NCI-H446 (cell line): Measurements from ENCODE around the gene UCHL1.
"Not testable (repeated sequence)": the region's sequence is repeated elsewhere in the genome, so short reads cannot be mapped to it uniquely, and the experiment has no call there.

Experiments used
- DNase-seq, 2 experiments: peaks; one replicate each; lab custom pipeline; 2025; lab: John Stamatoyannopoulos, UW

UCHL1 gene

DNA sequence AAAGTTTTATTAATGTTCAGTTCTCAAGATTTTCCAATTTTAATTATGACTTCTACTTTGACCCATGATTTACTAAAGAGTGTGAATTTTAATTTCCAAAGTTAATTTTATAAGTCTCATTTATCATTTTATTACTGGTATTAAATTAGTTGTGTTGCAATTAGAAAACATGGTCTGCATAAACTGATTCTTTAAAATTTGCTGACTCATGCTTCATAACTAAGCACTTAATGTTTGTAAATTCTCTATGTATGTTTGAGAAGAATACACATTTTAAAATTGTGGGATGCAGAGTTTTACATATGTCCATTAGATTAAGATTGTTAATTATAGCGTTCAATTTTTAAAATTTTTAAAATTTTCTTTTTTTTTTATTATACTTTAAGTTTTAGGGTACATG lies 20.2 kb upstream of the UCHL1 start:
- no peak for DNase-seq

DNA sequence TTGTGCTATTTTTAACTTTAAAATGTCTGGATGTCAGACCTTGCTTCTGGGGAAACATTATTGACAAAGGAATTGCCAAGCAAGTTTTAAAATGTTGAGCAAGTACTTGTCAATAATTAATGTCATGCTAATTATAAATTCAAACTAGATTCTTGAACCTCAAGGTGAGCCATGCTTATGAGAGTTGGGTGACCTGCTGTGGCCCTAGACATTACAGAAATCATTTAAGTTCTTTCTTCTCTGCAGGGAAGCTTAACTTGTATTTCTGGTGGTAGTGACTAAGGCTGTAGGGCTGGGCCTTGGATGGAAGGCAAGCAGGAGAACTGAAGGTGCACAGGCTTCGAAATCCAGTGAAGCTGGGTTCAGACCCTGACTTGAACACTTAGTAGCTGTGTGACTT lies 14.8 kb upstream of the UCHL1 start:
- no peak for DNase-seq

DNA sequence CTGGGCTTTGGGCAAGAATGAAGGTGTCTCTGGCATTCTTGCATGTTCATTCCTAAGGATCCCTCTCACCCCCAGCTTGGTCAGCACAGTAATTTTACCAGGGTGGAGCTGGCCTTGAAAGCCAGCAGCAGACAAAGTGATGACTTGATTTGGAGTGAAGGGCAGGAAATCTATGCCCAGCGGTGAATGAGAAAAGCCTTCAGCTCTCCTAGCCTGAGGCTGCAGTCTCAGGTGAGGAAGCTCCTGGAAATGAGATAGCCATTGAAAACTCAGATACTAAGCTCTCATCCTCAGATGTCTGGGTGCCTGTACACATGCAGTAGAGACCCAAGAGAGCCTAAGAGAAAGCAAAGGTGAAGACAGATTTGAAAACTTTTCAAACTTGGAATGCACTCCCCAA lies 10.7 kb upstream of the UCHL1 start:
- no peak for DNase-seq

DNA sequence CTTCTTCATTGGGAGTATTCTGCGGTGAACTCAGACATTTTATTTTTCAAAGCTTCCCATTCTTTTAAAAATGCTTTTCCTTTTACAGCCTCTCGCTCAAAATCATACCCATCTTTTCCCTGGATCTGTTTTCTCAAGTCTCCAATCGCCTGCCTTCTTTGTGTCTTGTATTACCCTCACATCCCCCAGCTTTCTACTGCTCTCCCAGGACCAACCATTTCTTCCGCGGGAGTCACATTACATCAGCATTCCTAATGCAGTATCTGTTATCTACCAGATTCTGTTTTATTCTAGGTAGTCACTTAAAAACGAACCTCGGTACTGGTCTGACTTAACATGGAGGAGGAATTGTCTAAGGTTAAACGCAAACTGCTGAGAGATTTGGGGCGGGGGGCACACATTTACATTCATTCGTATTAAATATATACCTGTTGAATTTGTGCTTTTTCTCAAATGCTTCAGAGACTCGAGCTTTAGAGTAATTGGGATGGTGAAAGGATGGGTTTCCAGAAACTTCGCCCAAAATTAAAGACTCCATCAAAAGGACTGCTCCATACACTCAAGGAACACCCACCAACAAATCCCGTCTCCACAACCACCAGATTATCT lies 493 bp upstream of the UCHL1 start:
- no peak for DNase-seq

DNA sequence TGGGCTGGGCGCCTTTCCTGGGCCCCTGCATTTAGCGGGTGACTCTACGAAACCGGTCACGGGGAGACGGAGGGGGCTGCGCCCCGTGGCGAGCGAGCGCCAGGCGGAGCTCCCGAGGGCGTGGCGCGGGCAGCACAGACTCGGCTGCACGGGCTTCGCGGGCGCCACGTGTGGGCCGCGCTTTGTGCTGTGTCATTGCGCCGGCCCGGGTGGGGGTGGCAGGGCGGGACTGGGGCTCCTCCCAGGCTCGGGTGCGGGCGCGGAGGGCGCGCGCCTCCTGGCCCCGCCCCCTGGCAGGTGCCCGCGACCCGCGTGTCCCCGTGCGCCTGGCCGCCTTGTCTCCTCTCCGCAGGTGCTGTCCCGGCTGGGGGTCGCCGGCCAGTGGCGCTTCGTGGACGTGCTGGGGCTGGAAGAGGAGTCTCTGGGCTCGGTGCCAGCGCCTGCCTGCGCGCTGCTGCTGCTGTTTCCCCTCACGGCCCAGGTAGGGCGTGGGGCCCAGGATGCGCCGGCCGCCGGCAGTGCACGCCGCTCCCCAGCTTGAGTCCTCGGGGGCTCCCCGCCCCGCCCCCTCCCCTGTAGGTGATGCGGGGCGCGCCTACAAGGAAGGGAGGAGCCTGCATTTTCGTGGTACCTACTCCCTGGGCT lies 651 bp downstream of the UCHL1 start:
- DNase-seq: peak in 1 of 2 experiments; percentile 68

DNA sequence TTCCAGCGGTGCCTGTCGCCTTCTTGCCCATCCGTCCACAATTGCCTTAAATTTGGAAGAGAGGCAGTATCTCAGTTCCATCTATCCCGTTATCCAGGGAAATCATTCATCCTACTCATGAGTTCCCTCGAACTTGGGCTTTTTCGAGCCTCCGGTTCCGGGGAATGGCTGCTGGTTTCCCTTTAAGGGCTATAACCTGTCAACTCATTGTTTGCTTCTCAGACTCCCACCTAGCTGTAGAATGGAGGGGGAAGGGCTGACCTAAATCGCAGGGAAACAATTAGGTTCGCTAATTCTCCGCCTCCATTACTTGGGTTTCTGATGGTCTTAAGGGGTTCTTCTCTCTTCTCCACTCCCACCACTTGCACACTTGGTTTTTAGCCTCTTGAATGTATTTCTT lies 1.2 kb downstream of the UCHL1 start:
- DNase-seq: no peak

DNA sequence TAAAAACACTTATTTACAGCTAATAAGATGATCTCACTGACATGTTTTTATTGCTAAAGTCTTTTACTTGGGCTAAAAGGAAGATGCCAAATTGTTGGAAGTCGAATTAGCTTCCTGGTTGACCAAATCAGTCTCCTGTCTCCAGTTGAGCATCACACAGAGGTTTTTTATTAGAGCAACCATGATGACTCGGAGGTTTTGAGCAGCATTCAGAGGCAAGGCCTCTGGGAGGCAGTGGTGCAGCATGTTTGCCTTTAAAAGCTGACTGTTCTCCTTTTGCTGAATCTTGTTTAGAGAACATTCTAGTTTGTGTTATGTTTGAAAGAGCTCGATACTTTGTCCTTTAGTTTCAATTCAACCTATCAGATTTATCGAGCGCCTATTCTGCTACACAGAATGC lies 2.1 kb downstream of the UCHL1 start:
- peak; percentile 15 to 56 for DNase-seq

DNA sequence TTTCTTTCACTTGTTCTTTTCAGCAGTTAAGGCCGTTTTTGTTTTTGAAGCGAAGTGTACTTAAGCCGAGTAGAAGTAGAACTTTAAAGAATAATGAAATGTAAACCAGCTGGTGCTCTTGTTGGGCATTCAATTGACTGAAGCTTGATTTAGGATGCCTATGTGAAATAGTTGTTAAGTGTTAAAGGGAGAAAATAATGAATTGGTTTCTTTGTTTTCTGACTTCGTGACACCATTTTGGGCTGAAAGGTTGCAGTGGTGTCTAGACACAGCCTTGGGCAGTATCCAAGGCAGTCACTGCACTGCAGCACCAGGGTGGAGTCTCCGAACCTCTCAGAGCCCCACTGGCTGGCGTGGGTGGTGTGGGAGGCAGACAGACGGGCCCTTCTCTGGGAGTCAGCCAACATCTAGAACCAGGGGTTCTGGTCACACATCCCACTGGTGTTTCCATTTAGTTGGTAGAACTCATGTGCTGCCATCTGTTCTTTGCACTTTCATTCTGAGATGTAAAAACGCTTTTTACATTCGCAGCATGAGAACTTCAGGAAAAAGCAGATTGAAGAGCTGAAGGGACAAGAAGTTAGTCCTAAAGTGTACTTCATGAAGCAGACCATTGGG lies 3.5 kb downstream of the UCHL1 start:
- no peak for DNase-seq

DNA sequence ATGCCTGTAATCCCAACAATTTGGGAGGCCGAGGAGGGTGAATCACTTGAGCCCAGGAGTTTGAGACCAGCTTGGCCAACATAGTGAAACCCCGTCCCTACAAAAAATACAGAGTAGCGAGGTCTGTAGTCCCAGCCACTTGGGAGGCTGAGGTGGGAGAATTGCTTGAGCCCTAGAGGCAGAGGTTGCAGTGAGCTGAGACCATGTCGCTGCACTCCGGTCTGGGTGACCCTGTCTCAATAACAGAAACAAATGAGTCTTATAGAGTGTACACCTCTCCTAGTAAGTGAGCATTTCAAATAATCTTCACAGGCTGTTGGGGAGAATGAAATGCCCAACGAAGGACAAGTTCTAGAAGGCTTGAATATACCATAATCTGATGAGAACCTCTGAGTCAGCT lies 5.5 kb downstream of the UCHL1 start:
- no peak for DNase-seq

DNA sequence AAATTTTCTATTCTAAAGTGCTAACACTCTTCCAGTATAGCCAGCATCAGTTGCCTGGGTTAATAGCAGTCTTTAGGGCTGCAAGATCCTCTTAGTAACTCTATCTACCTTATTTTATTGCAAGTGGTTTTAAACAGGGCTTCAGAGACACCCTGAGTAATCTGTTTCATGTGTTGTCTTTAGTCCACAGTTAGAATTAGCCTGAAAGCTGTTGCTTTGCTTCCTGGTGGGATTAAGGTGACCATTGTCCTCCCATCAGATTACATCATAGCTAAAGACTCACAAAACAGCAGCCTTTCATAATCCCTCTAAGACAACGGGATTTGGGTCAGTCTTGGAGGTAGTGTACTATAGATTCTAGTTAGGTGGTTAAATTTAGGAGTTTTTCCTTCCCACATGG lies 7.5 kb downstream of the UCHL1 start:
- DNase-seq: no peak

DNA sequence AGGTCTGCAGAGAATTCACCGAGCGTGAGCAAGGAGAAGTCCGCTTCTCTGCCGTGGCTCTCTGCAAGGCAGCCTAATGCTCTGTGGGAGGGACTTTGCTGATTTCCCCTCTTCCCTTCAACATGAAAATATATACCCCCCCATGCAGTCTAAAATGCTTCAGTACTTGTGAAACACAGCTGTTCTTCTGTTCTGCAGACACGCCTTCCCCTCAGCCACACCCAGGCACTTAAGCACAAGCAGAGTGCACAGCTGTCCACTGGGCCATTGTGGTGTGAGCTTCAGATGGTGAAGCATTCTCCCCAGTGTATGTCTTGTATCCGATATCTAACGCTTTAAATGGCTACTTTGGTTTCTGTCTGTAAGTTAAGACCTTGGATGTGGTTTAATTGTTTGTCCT lies 11.3 kb downstream of the UCHL1 start:
- no peak for DNase-seq

DNA sequence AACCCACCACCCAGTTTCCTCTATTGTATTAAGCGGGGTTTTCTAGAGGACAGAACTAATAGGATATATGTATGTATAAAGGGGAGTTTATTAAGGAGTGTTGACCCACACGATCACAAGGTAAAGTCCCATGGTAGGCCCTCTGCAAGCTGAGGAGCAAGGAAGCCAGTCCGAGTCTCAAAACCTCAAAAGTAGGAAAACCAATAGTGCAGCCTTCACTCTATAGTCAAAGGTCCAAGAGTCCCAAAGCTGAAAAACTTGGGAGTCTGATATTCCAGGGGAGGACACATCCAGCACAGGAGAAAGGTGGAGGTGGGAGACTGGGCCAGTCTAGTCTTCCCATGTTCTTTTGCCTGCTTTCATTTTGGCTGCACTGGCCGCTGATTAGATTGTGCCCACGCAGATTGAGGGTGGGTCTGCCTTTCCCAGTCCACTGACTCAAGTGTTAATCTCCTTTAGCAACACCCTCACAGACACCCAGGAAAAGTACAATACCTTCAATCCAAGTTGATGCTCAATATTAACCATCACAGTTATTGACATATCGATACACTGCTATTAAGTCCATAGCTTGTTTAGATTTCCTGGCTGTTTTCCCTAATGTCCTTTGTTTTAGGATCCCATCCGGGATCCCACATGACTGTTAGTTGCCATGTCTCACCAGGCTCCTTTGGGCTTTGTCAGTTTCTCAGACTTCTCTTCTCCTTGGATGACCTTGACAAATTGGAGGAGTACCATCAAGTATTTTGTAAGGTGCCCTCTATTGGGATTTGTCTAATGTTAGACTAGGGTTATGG lies 12.2 kb downstream of the UCHL1 start:
- no peak for DNase-seq

DNA sequence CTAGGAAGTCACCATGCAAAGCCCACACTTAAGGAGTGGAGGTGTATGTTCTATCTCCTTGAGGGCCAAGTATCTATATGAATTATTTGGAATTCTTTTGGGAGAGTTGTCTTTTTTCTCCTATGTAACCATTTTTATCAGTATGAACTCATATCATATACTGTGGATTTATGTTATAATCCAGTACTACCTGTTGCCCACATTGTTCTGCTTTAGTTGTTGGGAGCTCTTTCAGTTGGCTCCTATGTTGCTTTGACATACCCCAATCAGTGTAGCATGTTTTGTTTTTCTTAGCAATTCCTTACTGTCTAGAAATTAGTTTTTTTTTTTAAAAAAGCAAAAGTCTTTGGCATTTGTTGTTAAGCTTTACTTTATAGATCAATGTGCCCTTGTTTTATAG lies 13.0 kb downstream of the UCHL1 start:
- DNase-seq: no peak

DNA sequence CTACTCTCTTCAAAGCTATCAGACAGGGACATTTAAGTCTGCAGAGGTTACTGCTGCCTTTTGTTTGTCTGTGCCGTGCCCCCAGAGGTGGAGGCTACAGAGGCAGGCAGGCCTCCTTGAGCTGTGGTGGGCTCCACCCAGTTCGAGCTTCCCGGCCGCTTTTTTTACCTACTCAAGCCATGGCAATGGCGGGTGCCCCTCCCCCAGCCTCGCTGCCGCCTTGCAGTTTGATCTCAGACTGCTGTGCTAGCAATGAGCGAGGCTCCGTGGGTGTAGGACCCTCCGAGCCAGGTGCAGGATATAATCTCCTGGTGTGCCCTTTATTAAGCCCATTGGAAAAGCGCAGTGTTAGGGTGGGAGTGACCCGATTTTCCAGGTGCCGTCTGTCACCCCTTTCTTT lies 19.2 kb downstream of the UCHL1 start:
- not testable (repeated sequence) for DNase-seq

DNA sequence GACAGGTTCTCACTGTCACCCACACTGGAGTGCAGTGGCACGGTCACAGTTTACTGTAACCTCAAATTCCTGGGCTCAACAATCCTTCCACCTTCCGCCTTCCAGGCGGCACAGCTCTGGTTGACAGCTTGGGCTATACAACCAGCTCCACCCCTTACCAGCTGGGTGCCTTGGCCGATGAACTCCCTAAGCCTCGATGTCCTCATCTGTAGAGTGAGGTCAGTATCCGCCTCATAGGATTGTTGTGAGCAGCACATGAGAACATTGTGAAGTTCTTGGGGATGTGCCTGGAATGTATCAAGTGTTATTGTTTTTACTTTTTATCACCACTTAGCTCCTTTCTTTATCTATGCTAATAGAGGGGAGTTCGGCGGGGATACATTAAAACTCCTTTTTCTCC lies 23.3 kb downstream of the UCHL1 start:
- DNase-seq: no peak

DNA sequence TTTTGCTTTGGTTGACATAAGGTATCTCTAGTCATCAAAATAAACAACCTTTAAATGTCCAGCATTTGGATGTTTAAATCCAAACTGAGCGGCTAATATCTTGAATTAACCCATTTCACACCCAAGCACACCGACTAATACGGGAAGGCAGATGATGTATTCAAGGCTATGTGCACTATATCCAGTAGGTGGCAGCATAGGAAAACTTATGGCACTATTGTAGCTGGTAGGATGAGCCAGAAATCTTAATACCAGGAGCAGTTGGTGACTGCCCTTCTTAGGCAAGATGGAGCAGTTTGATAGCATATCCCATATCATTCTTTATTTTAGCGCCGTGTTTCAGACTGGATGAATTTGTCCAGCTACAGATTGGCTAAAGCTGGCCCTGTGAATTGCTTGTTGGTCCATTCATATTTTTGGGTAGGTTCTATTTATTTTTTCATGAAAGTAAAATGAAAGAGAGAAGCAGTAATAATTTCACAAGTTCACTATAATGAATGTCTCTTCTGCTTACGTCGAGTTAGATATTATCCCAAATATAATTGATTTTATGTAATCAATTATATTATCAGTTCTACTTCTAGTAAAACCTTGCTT lies 24.4 kb downstream of the UCHL1 start:
- DNase-seq: peak; percentile 82 to 91

DNA sequence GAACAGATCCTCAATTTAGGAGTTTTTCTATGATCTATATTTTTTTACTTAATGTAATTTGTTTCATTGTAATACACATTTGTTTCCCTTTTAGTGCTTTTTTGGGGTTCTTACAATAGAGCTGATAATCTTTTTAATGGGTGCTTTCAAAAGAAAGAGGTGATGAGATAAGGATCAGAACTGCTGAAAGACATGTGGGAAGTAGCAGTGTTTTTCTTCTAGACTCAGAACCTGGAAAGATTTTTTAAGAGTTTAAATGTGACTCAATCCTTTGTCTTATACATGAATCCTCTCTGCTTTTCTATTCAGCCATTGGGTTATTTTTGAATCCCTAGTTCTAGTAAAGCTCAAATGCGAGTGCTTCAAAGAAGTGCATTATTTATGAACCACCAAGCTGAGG lies 25.6 kb downstream of the UCHL1 start:
- DNase-seq: no peak

DNA sequence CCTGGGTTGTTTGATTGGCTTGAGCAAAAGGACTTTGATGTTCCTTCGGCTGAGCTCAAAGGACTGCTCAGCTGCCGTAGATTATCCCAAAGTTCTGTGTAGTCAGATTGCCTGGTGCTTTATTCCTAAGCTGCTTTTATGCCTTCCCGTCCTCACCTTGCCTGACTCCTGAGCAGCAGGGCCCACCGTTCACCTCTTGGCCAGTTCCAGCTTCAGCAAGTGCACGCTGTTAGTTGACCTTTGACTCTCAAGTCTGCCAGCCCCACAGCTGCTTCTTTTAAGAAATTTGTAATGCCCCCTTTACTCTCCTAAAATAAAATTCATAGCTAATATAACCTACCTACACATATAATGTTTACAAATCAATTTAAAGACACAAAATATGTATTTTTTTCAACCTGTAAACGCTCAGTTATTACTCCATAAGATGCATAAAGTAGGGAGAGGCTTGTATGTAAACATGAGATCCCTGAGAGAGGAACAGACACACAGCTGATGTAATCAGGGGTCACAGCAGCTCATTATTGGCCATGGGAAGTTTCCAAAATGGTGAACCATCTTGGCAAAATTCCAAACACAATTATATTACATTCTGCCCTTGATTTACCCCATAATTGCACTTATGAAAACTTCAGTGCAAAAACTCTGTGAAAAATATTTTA lies 28.6 kb downstream of the UCHL1 start:
- no peak for DNase-seq

DNA sequence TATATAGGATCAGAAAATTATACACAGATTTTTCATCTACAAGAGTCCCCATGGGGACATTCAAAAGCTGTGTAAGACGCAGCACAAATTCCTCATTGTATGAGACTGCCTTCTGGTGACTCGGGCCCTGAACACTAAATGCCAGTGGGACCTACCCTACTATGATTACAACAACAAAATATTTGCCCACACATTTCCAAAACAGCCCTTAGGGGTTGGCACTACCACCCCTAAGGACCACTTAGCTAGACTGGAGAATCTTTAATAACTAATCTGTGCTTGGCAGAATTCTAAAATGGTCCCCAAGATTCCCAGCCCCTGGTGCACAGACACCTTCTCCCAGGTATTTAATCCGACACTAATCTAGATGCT lies 29.1 kb downstream of the UCHL1 start:
- DNase-seq: no peak

DNA sequence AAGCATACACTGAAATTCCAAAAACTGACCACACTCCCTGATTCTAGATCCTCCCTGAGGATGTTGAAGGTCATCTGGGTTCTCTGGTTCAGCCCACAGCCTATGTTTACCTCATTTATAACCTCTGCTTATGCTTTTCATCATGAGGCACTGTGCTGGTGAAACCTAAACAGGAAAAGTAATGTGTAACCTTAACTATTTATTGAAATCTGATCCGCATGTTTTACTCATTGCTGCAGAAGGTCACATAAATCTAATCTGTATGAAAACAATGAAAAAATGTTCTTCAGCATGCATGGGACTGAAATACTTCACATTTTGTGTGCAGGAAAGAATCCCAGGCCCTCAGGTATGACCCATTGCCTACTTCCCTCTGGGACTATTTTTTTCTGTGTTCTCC lies 30.3 kb downstream of the UCHL1 start:
- DNase-seq: no peak

DNA sequence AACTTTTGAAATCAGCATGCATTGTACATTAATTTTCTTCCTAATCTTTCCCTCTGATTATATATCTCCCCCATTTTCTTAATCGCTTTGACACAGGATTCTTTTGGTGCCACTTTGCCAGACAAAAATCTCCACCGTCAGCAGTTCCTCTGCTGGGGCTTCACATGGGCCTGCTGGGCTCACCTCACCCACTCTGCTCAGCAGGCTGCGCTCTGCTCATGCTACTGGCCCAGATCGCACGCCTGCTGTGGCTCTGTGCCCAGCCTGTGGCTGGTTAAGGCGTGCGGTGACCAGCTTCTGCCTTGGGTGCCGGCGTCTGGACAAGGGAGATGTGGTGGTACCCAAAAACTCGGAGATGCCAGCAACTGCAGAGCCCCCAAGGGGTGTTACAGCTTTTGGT lies 31.1 kb downstream of the UCHL1 start:
- DNase-seq: peak in 1 of 2 experiments; percentile 18

DNA sequence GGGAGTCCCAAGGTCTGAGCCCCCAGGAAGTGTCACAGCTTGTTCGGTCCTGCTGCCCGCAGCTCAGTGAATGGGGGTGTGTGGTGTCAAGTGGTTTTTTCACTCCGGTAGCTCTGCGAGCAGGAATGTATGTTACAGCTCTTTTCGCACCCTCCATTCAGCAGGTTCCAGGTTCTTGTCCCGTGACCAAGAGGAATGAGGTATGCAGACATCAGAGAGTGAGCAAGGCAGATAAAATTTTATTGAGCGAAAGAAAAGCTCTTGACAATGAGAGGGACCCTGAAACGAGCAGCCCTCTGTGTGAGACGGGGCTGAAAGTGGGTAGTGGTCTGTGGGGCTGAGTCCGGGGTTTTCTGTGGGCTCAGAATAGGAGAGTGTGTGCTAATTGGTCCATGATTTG lies 31.5 kb downstream of the UCHL1 start:
- DNase-seq: no peak
